K562 (cell line): ENCODE measurements around the gene ACTRT2. TPM values are rescaled to one million over a fixed set of nuclear protein-coding genes. Genes with fewer than 3 reads are reported as not detected.

Experiments
- ATAC-seq: fragments of 200-7000 bp; cut with Tn5 transposase; 3 replicates; pipeline ENCODE4 v1.9.1; 2020; ENCODE audit warnings: moderate library complexity
- BruUV-seq: library from RNA; stranded (reverse); fragments of 400-500 nt; replicated peaks from 2 replicates; lab custom pipeline; 2021; lab: Mats Ljungman, UMichigan
- CTCF ChIA-PET: fragments of 300-600 bp; formaldehyde crosslinking; extraction: SDS; loops from one replicate; lab custom pipeline; 2021; ENCODE audit warnings: low intra/inter-chr PET ratio; lab: Yijun Ruan, JAX
- POLR2A ChIA-PET: fragments of 300-600, 350-650 bp; sonication (Branson Sonifier 250); formaldehyde crosslinking; extraction: SDS; loops from one replicate; lab custom pipeline; 2021; ENCODE audit warnings: antibody characterized with exemption, inconsistent platforms; lab: Yijun Ruan, JAX
- DNase-seq, 4 experiments: peaks; one replicate each; pipeline versions ENCODE4 v3.0.0 to v3.0.0-alpha.2; 2011 to 2018; ENCODE audit warnings: low spot score in 3 of 4, mixed read lengths in 3 of 4; ENCODE audit errors: extremely low read depth in 1 of 4
- FAIRE-seq: peaks from 2 replicates; lab custom pipeline; 2011; peaks lifted over from hg19 to GRCh38; lab: Jason Lieb, UNC
- H2AFZ ChIP-seq: 2 replicates; pipeline ENCODE4 v1.6.0; 2011; ENCODE audit warnings: low read depth, low read length, control low read depth, inconsistent platforms
- H3K27ac ChIP-seq: fragments of 200-600 bp; 3 replicates; pipeline ENCODE4 v1.8.0; 2011; ENCODE audit warnings: low read depth, mild to moderate bottlenecking, control low read depth, inconsistent platforms, low read length, moderate library complexity, mixed read lengths; ENCODE audit errors: extremely low read depth
- H3K27me3 ChIP-seq, 2 experiments: fragments of 300-600 bp in 1 of 2; 2 replicates in 1 of 2; 3 replicates in 1 of 2; pipeline versions ENCODE4 v1.6.0 to v1.8.0; 2011; ENCODE audit warnings: inconsistent platforms in 2 of 2, low read length in 2 of 2, mild to moderate bottlenecking in 1 of 2, mixed read lengths in 1 of 2, moderate library complexity in 1 of 2; ENCODE audit not compliant: control insufficient read depth in 2 of 2, insufficient read depth in 2 of 2
- H3K36me3 ChIP-seq: fragments of 300-600 bp; 3 replicates; pipeline ENCODE4 v1.8.0; 2011; ENCODE audit warnings: mild to moderate bottlenecking, low read length, inconsistent platforms; ENCODE audit not compliant: control insufficient read depth, insufficient read depth
- H3K4me1 ChIP-seq, 2 experiments: fragments of 200-600 bp in 1 of 2; replicated peaks in 1 of 2; 2 replicates in 1 of 2; 3 replicates in 1 of 2; pipeline versions ENCODE4 v1.5.1 to v1.8.0; 2011; ENCODE audit warnings: inconsistent platforms in 2 of 2, low read length in 2 of 2, mild to moderate bottlenecking in 1 of 2, mixed read lengths in 1 of 2, moderate library complexity in 1 of 2; ENCODE audit not compliant: control insufficient read depth in 2 of 2, insufficient read depth in 2 of 2
- H3K4me2 ChIP-seq: 2 replicates; pipeline ENCODE4 v1.6.1; 2011; ENCODE audit warnings: low read length, control low read depth, inconsistent platforms, mixed read lengths; ENCODE audit not compliant: insufficient read depth
- H3K4me3 ChIP-seq: fragments of 200-600 bp; sonication (generic), shearing (Covaris generic); 2 replicates; pipeline ENCODE4 v1.5.1; 2016; ENCODE audit warnings: control low read depth, inconsistent platforms
- H3K79me2 ChIP-seq: fragments of 200-600 bp; 3 replicates; pipeline ENCODE4 v1.8.0; 2011; ENCODE audit warnings: low read length, inconsistent platforms; ENCODE audit not compliant: control insufficient read depth, insufficient read depth
- H3K9ac ChIP-seq, 2 experiments: 2 replicates each; pipeline versions ENCODE4 v1.6.0 to v1.6.1; 2011; ENCODE audit warnings: low read depth in 2 of 2, low read length in 2 of 2, control low read depth in 1 of 2, inconsistent platforms in 1 of 2, mild to moderate bottlenecking in 1 of 2, mixed read lengths in 1 of 2; ENCODE audit not compliant: insufficient read depth in 1 of 2
- H3K9me1 ChIP-seq: one replicate; pipeline ENCODE4 v1.6.0; 2011; ENCODE audit warnings: inconsistent platforms, mild to moderate bottlenecking, low read length, moderate library complexity; ENCODE audit not compliant: control insufficient read depth, insufficient read depth
- H3K9me3 ChIP-seq: replicated peaks from 2 replicates; pipeline ENCODE4 v1.5.1; 2011; ENCODE audit warnings: low read depth, low read length, inconsistent platforms; ENCODE audit not compliant: control insufficient read depth, insufficient read depth
- H4K20me1 ChIP-seq: replicated peaks from 2 replicates; pipeline ENCODE4 v1.6.1; 2011; ENCODE audit warnings: low read length, inconsistent platforms, mixed read lengths; ENCODE audit not compliant: control insufficient read depth, insufficient read depth
- HNRNPLL ChIP-seq: fragments of 200-400 bp; formaldehyde crosslinking; IDR thresholded peaks from 2 replicates; pipeline ENCODE4 v1.6.1; 2017; ENCODE audit warnings: low read length, low read depth, mild to moderate bottlenecking; ENCODE audit not compliant: poor library complexity, severe bottlenecking
- LEF1 ChIP-seq: fragments of 450-650 bp; IDR thresholded peaks from 2 replicates; pipeline ENCODE4 v1.6.1; 2016; ENCODE audit warnings: mild to moderate bottlenecking
- RB1 ChIP-seq: fragments of 450-650 bp; IDR thresholded peaks from 2 replicates; pipeline ENCODE4 v1.6.1; 2017; ENCODE audit warnings: low read depth, mild to moderate bottlenecking
- WGBS: fragments of 100-300 bp; shearing (Covaris generic); methylation state at CpG from one replicate; pipeline ENCODE4 v1.1.6; 2016; ENCODE audit warnings: low coverage, mixed read lengths; ENCODE audit not compliant: insufficient coverage; ENCODE audit errors: missing lambda C conversion rate; 5-methylcytosine and 5-hydroxymethylcytosine counted together
- in situ Hi-C: fragments of 300-500 bp; cut with MboI; formaldehyde crosslinking; loops from 4 replicates; pipeline ENCODE4 v1.15.0; 2018; ENCODE audit warnings: inconsistent platforms, mixed read lengths
- intact Hi-C: fragments of 100-400 bp; cut with micrococcal nuclease; formaldehyde crosslinking; loops from 2 replicates; pipeline ENCODE4 v1.14.2; 2022
- polyA plus RNA-seq, 8 experiments: library from polyadenylated mRNA; depleted of rRNA in 4 of 8; stranded (reverse) in 5 of 8; unstranded in 3 of 8; fragments of >200 nt; fragmentation: Nextera tagmentation in 2 of 8; fragmentation: Illumina TruSeq in 1 of 8; extraction: Ambion mirVana in 2 of 8; extraction: Trizol in 1 of 8; gene quantifications; 2 replicates each; pipeline versions ENCODE4 v1.2.1 to v1.2.3, GENCODE V29; 2011 to 2014; ENCODE audit warnings: inconsistent platforms in 1 of 8, missing spikeins in 1 of 8
- total RNA-seq, 7 experiments: library from RNA; depleted of rRNA in 6 of 7; stranded (reverse); fragments of >200 nt in 6 of 7; fragmentation: Illumina TruSeq in 2 of 7; extraction: Trizol in 2 of 7; gene quantifications; 2 replicates each; pipeline versions ENCODE4 v1.2.1 to v1.2.3, GENCODE V29; 2011 to 2021; ENCODE audit warnings: low replicate concordance in 1 of 7
- TF ChIP-seq, protein P1 (sequence below): sonication (generic); formaldehyde crosslinking; IDR thresholded peaks from 2 replicates; pipeline ENCODE4 v1.8.1; 2023; ENCODE audit warnings: mild to moderate bottlenecking, missing genetic modification reagents

ACTRT2 gene
- total and polyA plus RNA-seq, 9 of the 15 experiments (the other 6 are each of a cell fraction or from before 2014, with no cell fraction given) = not detected

DNA sequence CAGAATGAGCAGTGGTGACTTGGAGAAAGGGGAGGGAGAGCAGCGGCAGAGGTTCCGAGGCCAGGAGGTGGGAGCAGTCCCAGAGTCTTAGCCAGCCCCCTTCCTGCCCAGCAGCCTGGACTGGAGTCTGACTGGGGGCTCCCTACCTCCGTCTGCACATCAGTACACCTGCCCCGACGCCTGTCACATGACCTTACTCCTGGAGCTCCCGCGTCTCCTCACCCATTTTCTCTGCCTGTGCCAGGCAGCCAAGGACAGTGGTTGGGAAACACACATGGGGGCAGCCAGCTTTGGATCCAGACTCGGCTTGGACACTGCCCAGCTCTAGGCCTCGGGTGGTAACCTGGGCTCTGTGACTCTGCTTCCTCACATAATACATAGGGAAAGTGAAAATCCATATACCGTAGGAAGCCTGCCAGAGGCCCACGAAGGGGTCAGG lies 16.9 kb downstream of the ACTRT2 start:
- no peak for TF ChIP-seq RB1
- TF ChIP-seq HNRNPLL = no peak
- TF ChIP-seq, protein P1, sequence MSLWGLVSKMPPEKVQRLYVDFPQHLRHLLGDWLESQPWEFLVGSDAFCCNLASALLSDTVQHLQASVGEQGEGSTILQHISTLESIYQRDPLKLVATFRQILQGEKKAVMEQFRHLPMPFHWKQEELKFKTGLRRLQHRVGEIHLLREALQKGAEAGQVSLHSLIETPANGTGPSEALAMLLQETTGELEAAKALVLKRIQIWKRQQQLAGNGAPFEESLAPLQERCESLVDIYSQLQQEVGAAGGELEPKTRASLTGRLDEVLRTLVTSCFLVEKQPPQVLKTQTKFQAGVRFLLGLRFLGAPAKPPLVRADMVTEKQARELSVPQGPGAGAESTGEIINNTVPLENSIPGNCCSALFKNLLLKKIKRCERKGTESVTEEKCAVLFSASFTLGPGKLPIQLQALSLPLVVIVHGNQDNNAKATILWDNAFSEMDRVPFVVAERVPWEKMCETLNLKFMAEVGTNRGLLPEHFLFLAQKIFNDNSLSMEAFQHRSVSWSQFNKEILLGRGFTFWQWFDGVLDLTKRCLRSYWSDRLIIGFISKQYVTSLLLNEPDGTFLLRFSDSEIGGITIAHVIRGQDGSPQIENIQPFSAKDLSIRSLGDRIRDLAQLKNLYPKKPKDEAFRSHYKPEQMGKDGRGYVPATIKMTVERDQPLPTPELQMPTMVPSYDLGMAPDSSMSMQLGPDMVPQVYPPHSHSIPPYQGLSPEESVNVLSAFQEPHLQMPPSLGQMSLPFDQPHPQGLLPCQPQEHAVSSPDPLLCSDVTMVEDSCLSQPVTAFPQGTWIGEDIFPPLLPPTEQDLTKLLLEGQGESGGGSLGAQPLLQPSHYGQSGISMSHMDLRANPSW (CRISPR knock-in tag) = no peak
- no peak for TF ChIP-seq LEF1
- WGBS = 5% methylated on average over 9 of the region's 11 CpGs
- in situ Hi-C loops = no loop called here
- H3K9ac ChIP-seq = no peak overlapping the region; a peak in 1 of 4 replicates
- FAIRE-seq = no peak
- no peak overlapping the region for H3K4me3 ChIP-seq
- no peaks in the 10 kb centered on the region for H3K4me1 ChIP-seq
- POLR2A ChIA-PET = no interaction called here
- CTCF ChIA-PET = interaction anchor here (0.6 kb wide), 1 partner anchor 17 kb away, joined by 3 read pairs; no protein-coding TSS in a partner anchor
- H3K36me3 ChIP-seq = no peaks in the 10 kb centered on the region
- H3K4me2 ChIP-seq = no peak overlapping the region
- DNase-seq = no peak
- intact Hi-C loops = no loop called here
- peaks cover 0 to 23% of the 10 kb centered on the region in 2 experiments; a peak in 3 of 5 replicates for H3K27me3 ChIP-seq
- BruUV-seq = no TSS peak
- no peaks in the 10 kb centered on the region for H3K9me3 ChIP-seq
- H3K79me2 ChIP-seq = no peaks in the 10 kb centered on the region
- no peak overlapping the region for H2AFZ ChIP-seq
- no peaks in the 10 kb centered on the region for H3K9me1 ChIP-seq
- no peaks in the 10 kb centered on the region for H4K20me1 ChIP-seq
- no peak for ATAC-seq
- H3K27ac ChIP-seq = no peak overlapping the region
